Progenitor cell of endocrine pancreas (in vitro differentiated cells): Measurements from ENCODE around the gene SRSF3. TPM values are rescaled to one million over a fixed set of nuclear protein-coding genes. Genes with fewer than 3 reads are reported as not detected.
"Not testable (repeated sequence)": the region's sequence is repeated elsewhere in the genome, so short reads cannot be mapped to it uniquely, and the experiment has no call there.

ENCODE experiments used
- DNase-seq: peaks from one replicate; pipeline ENCODE4 v3.0.0; 2021; ENCODE audit warnings: low spot score; ENCODE audit not compliant: unreplicated experiment
- H3K27ac Mint-ChIP-seq: 2 replicates; pipeline ENCODE4 v1.8.0; 2021; ENCODE audit warnings: mild to moderate bottlenecking, moderate library complexity, mixed read lengths
- H3K27me3 Mint-ChIP-seq: 2 replicates; pipeline ENCODE4 v1.8.0; 2021; ENCODE audit warnings: mixed read lengths
- H3K36me3 Mint-ChIP-seq: 2 replicates; pipeline ENCODE4 v1.8.0; 2022; ENCODE audit warnings: mixed read lengths; ENCODE audit not compliant: insufficient read depth
- H3K4me1 Mint-ChIP-seq: 2 replicates; pipeline ENCODE4 v1.8.0; 2021; ENCODE audit warnings: low read depth, mixed read lengths
- H3K4me3 Mint-ChIP-seq: 2 replicates; pipeline ENCODE4 v1.8.0; 2021; ENCODE audit warnings: low read depth, mild to moderate bottlenecking, moderate library complexity, mixed read lengths
- H3K9me3 Mint-ChIP-seq: 2 replicates; pipeline ENCODE4 v1.8.0; 2021; ENCODE audit warnings: low read depth, mixed read lengths
- total RNA-seq: library from RNA; stranded (reverse); gene quantifications from 2 replicates; pipeline ENCODE4 v1.2.1, GENCODE V29; 2021
- TF ChIP-seq, protein P1 (sequence below): fragments of 200-600 bp; sonication (generic); IDR thresholded peaks from one replicate; pipeline ENCODE4 v1.5.0; 2021; ENCODE audit warnings: antibody characterized with exemption, mild to moderate bottlenecking; ENCODE audit not compliant: unreplicated experiment

Gene SRSF3
- total RNA-seq, 1 donor from 2014 or later: 427 TPM

DNA sequence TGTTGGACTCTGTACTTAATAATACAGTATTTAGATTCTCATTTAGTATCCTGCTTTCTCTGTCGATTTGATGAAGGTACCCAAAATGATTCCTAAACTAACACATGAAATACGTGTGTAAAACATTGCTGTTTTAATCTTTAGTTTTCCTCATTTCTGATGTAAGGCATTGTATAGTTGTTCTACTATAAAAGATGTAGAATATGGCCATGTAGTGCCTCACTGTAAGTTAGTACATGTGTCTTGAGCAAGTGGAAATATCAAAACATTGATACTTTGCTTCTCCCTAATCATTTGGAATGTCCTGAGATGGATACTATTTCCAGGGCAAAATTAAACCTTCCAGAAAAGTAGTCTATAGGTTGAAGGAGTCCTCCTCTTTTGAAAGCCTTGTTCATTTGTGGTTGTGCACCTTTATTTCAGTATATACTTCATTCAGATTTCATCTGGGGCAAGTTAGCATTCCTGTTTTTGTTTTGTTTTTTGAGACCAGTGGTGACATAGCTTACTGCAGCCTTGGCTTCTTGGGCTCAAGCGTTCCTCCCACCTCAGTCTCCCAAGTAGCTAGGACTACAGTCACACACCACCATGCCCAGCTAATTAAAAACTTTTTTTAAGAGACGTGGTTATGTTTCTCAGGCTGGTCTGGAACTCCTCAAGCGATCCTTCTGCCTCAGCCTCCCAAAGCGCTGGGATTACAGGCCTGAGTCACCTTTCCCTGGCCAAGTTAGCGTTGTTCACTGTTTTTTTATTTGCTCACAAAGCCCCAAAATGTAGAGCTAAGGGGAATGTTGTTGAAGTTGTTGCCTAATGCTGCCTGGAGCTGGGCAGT lies 11.6 kb downstream of the SRSF3 start:
- H3K4me1 Mint-ChIP-seq: peaks cover 44% of the 10 kb centered on the region
- peaks cover 58% of the 10 kb centered on the region for H3K36me3 Mint-ChIP-seq
- H3K27me3 Mint-ChIP-seq: no peaks in the 10 kb centered on the region
- H3K9me3 Mint-ChIP-seq: no peaks in the 10 kb centered on the region
- H3K4me3 Mint-ChIP-seq: no peak overlapping the region
- no peak for DNase-seq
- H3K27ac Mint-ChIP-seq: peak overlapping the region; percentile 94
- TF ChIP-seq, protein P1, sequence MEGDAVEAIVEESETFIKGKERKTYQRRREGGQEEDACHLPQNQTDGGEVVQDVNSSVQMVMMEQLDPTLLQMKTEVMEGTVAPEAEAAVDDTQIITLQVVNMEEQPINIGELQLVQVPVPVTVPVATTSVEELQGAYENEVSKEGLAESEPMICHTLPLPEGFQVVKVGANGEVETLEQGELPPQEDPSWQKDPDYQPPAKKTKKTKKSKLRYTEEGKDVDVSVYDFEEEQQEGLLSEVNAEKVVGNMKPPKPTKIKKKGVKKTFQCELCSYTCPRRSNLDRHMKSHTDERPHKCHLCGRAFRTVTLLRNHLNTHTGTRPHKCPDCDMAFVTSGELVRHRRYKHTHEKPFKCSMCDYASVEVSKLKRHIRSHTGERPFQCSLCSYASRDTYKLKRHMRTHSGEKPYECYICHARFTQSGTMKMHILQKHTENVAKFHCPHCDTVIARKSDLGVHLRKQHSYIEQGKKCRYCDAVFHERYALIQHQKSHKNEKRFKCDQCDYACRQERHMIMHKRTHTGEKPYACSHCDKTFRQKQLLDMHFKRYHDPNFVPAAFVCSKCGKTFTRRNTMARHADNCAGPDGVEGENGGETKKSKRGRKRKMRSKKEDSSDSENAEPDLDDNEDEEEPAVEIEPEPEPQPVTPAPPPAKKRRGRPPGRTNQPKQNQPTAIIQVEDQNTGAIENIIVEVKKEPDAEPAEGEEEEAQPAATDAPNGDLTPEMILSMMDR: peak; percentile 16

- H3K27ac Mint-ChIP-seq: peak overlapping the region; percentile 88
- peak overlapping the region; percentile 40 for H3K4me3 Mint-ChIP-seq
- not testable (repeated sequence) for DNase-seq, H3K9me3 Mint-ChIP-seq, H3K27me3 Mint-ChIP-seq
- H3K36me3 Mint-ChIP-seq: peaks cover 57% of the 10 kb centered on the region
- H3K4me1 Mint-ChIP-seq: peaks cover 43% of the 10 kb centered on the region
These were observed 13.1 kb downstream of the SRSF3 start for GRCh38 chr6:36607305-36607682.

DNA sequence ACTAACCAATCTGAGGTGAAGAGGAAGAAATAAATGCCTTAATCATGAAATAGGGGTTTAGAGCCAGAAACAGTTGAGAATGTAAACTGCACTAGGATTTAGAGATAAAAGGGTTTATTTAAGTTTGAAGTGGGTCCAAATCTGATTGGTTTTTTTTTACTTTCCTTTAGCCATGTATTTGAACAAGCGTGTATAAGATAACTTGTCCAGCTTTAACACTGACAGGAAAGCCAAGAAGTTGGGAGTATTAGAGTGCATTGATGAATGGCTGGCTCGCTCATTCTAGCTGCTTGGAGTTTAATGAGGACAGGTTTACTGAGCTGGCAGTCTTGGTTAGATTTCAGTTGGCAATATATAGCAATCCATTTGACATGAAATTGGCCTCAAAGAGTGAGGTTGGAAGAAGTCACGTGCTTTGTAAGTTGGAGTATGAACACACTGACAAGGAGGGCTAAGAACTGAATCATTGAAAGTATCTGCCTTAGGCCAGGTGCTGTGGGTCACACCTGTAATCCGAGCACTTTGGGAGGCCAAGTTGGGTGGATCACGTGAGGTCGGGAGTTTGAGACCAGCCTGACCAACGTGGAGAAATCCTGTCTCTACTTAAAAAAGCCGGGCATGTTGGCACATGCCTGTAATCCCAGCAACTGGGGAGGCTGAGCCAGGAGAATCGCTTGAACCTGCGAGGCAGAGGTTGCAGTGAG lies 13.7 kb downstream of the SRSF3 start:
- Mint-ChIP-seq H3K4me1 (peaks cover 42% of the 10 kb centered on the region), H3K9me3 (no peaks in the 10 kb centered on the region), H3K27ac (peak overlapping the region; percentile 88), H3K27me3 (no peaks in the 10 kb centered on the region), H3K36me3 (peaks cover 60% of the 10 kb centered on the region), H3K4me3 (peak overlapping the region; percentile 40)
- DNase-seq: no peak
- TF ChIP-seq, protein P1: no peak

- Mint-ChIP-seq H3K4me1 (peaks cover 42% of the 10 kb centered on the region), H3K4me3 (no peak overlapping the region), H3K27ac (peak overlapping the region; percentile 88), H3K27me3 (no peaks in the 10 kb centered on the region), H3K36me3 (peaks cover 59% of the 10 kb centered on the region), H3K9me3 (no peaks in the 10 kb centered on the region)
- TF ChIP-seq, protein P1: no peak
- no peak for DNase-seq
These were observed 14.8 kb downstream of the SRSF3 start for GRCh38 chr6:36608788-36609563.

DNA sequence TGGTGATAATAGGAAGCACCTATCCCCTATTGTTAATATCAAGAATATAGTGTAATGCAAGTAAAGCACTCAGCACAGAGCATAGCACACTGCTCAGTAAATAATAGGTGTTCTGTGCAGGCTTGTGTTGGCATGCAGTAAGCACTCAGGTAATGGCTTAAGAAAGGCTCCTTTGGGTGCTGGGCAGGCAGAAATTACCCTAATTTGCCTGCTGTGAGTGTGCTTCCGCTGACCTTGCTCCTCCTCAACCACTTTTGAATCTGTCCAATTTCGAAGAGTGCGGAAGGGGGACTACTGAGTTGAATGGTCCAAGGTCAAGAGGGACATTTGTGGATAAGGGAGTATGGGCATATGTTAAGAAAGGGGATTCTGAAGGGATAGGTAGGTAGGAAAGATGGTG lies 15.4 kb downstream of the SRSF3 start:
- no peaks in the 10 kb centered on the region for H3K9me3 Mint-ChIP-seq
- no peak for DNase-seq
- H3K36me3 Mint-ChIP-seq: peaks cover 53% of the 10 kb centered on the region
- H3K27me3 Mint-ChIP-seq: no peaks in the 10 kb centered on the region
- peaks cover 36% of the 10 kb centered on the region for H3K4me1 Mint-ChIP-seq
- TF ChIP-seq, protein P1: no peak
- peak overlapping the region; percentile 88 for H3K27ac Mint-ChIP-seq
- no peak overlapping the region for H3K4me3 Mint-ChIP-seq
